GM12878 (cell line): ENCODE measurements around the gene MRM3. TPM values are rescaled to one million over a fixed set of nuclear protein-coding genes. Genes with fewer than 3 reads are reported as not detected.

Source experiments
- EGR1 ChIP-seq, 2 experiments: IDR thresholded peaks; 1 replicate in 1 of 2; 2 replicates in 1 of 2; pipeline ENCODE4 v1.6.1; 2011 to 2012; ENCODE audit warnings: low read depth in 2 of 2, low read length in 2 of 2, borderline replicate concordance in 1 of 2, mild to moderate bottlenecking in 1 of 2, moderate library complexity in 1 of 2
- EP300 ChIP-seq, 2 experiments: fragments of 150-350 bp in 1 of 2; IDR thresholded peaks; 2 replicates each; pipeline ENCODE4 v1.6.1; 2011 to 2012; ENCODE audit warnings: low read depth in 2 of 2, low read length in 2 of 2, borderline replicate concordance in 1 of 2, improper control_type of control experiment in 1 of 2, inconsistent platforms in 1 of 2; ENCODE audit not compliant: control insufficient read depth in 1 of 2
- GATAD2B ChIP-seq: fragments of 450-650 bp; conservative IDR thresholded peaks from 2 replicates; pipeline ENCODE4 v1.6.1; 2017; ENCODE audit warnings: low read depth, mild to moderate bottlenecking, moderate library complexity
- NFXL1 ChIP-seq: fragments of 450-650 bp; IDR thresholded peaks from 2 replicates; pipeline ENCODE4 v1.6.1; 2017; ENCODE audit warnings: antibody characterized with exemption, mild to moderate bottlenecking, borderline replicate concordance
- NFYB ChIP-seq: IDR thresholded peaks from 2 replicates; pipeline ENCODE4 v1.6.1; 2011; ENCODE audit warnings: low read depth, mild to moderate bottlenecking, low read length, improper control_type of control experiment, moderate library complexity; ENCODE audit not compliant: insufficient read depth
- WRNIP1 ChIP-seq: IDR thresholded peaks from 2 replicates; pipeline ENCODE4 v1.6.1; 2011; ENCODE audit warnings: low read depth, low read length, improper control_type of control experiment, borderline replicate concordance
- ZNF274 ChIP-seq: IDR thresholded peaks from one replicate; pipeline ENCODE4 v1.8.0; 2011; ENCODE audit not compliant: insufficient read length, insufficient read depth
- ZNF384 ChIP-seq: IDR thresholded peaks from 2 replicates; pipeline ENCODE4 v1.6.1; 2012; ENCODE audit warnings: low read depth, mild to moderate bottlenecking, low read length, improper control_type of control experiment, borderline replicate concordance
- polyA plus RNA-seq, 11 experiments: library from polyadenylated mRNA; depleted of rRNA in 4 of 11; unstranded in 6 of 11; stranded (reverse) in 5 of 11; fragments of >200 nt; fragmentation: Nextera tagmentation in 4 of 11; fragmentation: Illumina TruSeq in 1 of 11; extraction: Ambion mirVana in 4 of 11; extraction: Trizol in 1 of 11; gene quantifications; 1 replicate in 1 of 11; 2 replicates in 10 of 11; pipeline versions ENCODE4 v1.2.1 to v1.2.3, GENCODE V29; 2011 to 2016; ENCODE audit warnings: inconsistent platforms in 2 of 11, missing spikeins in 2 of 11, low read depth in 1 of 11
- total RNA-seq, 4 experiments: library from RNA; depleted of rRNA in 3 of 4; stranded (reverse); fragments of >200 nt in 3 of 4; fragmentation: Illumina TruSeq in 1 of 4; extraction: Trizol in 1 of 4; gene quantifications; 2 replicates each; pipeline versions ENCODE4 v1.2.1 to v1.2.3, GENCODE V29; 2013 to 2021
- TF ChIP-seq, protein P1 (sequence below): fragments of 150-350 bp; IDR thresholded peaks from 2 replicates; pipeline ENCODE4 v1.6.1; 2016; ENCODE audit warnings: low read depth, low read length
- TF ChIP-seq, protein P2 (sequence below): fragments of 450-650 bp; IDR thresholded peaks from 2 replicates; pipeline ENCODE4 v1.6.1; 2017; ENCODE audit warnings: mild to moderate bottlenecking, moderate library complexity
- TF ChIP-seq, protein P3 (sequence below): fragments of 450-650 bp; IDR thresholded peaks from 2 replicates; pipeline ENCODE4 v1.6.1; 2017; ENCODE audit warnings: mild to moderate bottlenecking
- TF ChIP-seq, protein P4 (sequence below): fragments of 450-650 bp; IDR thresholded peaks from 2 replicates; pipeline ENCODE4 v1.6.1; 2018; ENCODE audit warnings: borderline replicate concordance, mild to moderate bottlenecking; ENCODE audit not compliant: partially characterized antibody
- TF ChIP-seq, protein P5 (sequence below): fragments of 450-650 bp; IDR thresholded peaks from 2 replicates; pipeline ENCODE4 v1.6.1; 2014; ENCODE audit warnings: mild to moderate bottlenecking

MRM3 gene
- total and polyA plus RNA-seq, 10 of the 15 experiments (the other 5 are each of a cell fraction or from before 2014, with no cell fraction given) = 2.3 to 48.9 (median 26.6) TPM

DNA sequence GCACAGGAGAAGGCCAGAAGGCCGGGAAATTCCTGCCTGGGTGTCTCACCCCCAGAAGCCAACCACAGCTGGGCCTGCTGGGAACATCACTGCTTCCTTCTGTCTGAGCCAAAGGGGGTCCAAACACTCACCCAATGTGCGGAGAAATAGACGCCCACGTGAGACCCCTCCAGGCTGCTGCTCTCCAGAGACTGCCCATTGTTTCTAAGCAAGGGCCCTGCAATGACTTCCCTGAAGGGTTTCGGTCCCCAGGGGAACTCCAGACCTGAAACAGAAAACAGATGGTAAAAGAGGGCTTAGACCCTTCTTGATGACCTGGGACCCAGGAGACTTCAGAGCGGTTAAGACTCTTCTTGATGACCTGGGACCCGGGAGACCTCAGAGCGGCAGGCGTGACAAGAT lies 41.3 kb downstream of the MRM3 start (continued):
- TF ChIP-seq, protein P1, sequence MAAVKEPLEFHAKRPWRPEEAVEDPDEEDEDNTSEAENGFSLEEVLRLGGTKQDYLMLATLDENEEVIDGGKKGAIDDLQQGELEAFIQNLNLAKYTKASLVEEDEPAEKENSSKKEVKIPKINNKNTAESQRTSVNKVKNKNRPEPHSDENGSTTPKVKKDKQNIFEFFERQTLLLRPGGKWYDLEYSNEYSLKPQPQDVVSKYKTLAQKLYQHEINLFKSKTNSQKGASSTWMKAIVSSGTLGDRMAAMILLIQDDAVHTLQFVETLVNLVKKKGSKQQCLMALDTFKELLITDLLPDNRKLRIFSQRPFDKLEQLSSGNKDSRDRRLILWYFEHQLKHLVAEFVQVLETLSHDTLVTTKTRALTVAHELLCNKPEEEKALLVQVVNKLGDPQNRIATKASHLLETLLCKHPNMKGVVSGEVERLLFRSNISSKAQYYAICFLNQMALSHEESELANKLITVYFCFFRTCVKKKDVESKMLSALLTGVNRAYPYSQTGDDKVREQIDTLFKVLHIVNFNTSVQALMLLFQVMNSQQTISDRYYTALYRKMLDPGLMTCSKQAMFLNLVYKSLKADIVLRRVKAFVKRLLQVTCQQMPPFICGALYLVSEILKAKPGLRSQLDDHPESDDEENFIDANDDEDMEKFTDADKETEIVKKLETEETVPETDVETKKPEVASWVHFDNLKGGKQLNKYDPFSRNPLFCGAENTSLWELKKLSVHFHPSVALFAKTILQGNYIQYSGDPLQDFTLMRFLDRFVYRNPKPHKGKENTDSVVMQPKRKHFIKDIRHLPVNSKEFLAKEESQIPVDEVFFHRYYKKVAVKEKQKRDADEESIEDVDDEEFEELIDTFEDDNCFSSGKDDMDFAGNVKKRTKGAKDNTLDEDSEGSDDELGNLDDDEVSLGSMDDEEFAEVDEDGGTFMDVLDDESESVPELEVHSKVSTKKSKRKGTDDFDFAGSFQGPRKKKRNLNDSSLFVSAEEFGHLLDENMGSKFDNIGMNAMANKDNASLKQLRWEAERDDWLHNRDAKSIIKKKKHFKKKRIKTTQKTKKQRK = no peak
- TF ChIP-seq, protein P2, sequence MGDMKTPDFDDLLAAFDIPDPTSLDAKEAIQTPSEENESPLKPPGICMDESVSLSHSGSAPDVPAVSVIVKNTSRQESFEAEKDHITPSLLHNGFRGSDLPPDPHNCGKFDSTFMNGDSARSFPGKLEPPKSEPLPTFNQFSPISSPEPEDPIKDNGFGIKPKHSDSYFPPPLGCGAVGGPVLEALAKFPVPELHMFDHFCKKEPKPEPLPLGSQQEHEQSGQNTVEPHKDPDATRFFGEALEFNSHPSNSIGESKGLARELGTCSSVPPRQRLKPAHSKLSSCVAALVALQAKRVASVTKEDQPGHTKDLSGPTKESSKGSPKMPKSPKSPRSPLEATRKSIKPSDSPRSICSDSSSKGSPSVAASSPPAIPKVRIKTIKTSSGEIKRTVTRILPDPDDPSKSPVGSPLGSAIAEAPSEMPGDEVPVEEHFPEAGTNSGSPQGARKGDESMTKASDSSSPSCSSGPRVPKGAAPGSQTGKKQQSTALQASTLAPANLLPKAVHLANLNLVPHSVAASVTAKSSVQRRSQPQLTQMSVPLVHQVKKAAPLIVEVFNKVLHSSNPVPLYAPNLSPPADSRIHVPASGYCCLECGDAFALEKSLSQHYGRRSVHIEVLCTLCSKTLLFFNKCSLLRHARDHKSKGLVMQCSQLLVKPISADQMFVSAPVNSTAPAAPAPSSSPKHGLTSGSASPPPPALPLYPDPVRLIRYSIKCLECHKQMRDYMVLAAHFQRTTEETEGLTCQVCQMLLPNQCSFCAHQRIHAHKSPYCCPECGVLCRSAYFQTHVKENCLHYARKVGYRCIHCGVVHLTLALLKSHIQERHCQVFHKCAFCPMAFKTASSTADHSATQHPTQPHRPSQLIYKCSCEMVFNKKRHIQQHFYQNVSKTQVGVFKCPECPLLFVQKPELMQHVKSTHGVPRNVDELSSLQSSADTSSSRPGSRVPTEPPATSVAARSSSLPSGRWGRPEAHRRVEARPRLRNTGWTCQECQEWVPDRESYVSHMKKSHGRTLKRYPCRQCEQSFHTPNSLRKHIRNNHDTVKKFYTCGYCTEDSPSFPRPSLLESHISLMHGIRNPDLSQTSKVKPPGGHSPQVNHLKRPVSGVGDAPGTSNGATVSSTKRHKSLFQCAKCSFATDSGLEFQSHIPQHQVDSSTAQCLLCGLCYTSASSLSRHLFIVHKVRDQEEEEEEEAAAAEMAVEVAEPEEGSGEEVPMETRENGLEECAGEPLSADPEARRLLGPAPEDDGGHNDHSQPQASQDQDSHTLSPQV = no peak
- TF ChIP-seq, protein P3, sequence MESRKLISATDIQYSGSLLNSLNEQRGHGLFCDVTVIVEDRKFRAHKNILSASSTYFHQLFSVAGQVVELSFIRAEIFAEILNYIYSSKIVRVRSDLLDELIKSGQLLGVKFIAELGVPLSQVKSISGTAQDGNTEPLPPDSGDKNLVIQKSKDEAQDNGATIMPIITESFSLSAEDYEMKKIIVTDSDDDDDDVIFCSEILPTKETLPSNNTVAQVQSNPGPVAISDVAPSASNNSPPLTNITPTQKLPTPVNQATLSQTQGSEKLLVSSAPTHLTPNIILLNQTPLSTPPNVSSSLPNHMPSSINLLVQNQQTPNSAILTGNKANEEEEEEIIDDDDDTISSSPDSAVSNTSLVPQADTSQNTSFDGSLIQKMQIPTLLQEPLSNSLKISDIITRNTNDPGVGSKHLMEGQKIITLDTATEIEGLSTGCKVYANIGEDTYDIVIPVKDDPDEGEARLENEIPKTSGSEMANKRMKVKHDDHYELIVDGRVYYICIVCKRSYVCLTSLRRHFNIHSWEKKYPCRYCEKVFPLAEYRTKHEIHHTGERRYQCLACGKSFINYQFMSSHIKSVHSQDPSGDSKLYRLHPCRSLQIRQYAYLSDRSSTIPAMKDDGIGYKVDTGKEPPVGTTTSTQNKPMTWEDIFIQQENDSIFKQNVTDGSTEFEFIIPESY = no peak
- 0 out of 2 replicates have a peak, but pooled peaks have one; percentile 46 for TF ChIP-seq GATAD2B
- no peak for TF ChIP-seq NFXL1
- TF ChIP-seq EGR1 (IDR thresholded peaks at IDR 0.05; ENCODE audit: borderline replicate concordance in 1 of 2, low read depth in 2 of 2, low read length in 2 of 2) = 0 out of 3 replicates have a peak, but pooled peaks of 1 of the 2 experiments have one; percentile 6
- TF ChIP-seq, protein P4, sequence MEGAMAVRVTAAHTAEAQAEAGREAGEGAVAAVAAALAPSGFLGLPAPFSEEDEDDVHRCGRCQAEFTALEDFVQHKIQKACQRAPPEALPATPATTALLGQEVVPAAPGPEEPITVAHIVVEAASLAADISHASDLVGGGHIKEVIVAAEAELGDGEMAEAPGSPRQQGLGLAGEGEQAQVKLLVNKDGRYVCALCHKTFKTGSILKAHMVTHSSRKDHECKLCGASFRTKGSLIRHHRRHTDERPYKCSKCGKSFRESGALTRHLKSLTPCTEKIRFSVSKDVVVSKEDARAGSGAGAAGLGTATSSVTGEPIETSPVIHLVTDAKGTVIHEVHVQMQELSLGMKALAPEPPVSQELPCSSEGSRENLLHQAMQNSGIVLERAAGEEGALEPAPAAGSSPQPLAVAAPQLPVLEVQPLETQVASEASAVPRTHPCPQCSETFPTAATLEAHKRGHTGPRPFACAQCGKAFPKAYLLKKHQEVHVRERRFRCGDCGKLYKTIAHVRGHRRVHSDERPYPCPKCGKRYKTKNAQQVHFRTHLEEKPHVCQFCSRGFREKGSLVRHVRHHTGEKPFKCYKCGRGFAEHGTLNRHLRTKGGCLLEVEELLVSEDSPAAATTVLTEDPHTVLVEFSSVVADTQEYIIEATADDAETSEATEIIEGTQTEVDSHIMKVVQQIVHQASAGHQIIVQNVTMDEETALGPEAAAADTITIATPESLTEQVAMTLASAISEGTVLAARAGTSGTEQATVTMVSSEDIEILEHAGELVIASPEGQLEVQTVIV = no peak
- TF ChIP-seq WRNIP1 = no peak
- no peak for TF ChIP-seq NFYB
- TF ChIP-seq ZNF384 = no peak
- TF ChIP-seq ZNF274 = no peak
- TF ChIP-seq EP300 (IDR thresholded peaks at IDR 0.05; ENCODE audit: borderline replicate concordance in 1 of 2, control insufficient read depth in 1 of 2, low read depth in 2 of 2, low read length in 2 of 2) = peak in 1 of 2 experiments; percentile 32; a peak in 1 of 4 replicates
- TF ChIP-seq, protein P5, sequence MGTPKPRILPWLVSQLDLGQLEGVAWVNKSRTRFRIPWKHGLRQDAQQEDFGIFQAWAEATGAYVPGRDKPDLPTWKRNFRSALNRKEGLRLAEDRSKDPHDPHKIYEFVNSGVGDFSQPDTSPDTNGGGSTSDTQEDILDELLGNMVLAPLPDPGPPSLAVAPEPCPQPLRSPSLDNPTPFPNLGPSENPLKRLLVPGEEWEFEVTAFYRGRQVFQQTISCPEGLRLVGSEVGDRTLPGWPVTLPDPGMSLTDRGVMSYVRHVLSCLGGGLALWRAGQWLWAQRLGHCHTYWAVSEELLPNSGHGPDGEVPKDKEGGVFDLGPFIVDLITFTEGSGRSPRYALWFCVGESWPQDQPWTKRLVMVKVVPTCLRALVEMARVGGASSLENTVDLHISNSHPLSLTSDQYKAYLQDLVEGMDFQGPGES = no peak
